HG03342 (cell line): ENCODE data around the gene NCOR1.

Experiments used
- ATAC-seq: cut with Tn5 transposase; IDR thresholded peaks from one replicate; pipeline ENCODE4 v1.9.1; 2021; ENCODE audit warnings: mild to moderate bottlenecking, moderate library complexity; ENCODE audit not compliant: unreplicated experiment

Gene NCOR1

DNA sequence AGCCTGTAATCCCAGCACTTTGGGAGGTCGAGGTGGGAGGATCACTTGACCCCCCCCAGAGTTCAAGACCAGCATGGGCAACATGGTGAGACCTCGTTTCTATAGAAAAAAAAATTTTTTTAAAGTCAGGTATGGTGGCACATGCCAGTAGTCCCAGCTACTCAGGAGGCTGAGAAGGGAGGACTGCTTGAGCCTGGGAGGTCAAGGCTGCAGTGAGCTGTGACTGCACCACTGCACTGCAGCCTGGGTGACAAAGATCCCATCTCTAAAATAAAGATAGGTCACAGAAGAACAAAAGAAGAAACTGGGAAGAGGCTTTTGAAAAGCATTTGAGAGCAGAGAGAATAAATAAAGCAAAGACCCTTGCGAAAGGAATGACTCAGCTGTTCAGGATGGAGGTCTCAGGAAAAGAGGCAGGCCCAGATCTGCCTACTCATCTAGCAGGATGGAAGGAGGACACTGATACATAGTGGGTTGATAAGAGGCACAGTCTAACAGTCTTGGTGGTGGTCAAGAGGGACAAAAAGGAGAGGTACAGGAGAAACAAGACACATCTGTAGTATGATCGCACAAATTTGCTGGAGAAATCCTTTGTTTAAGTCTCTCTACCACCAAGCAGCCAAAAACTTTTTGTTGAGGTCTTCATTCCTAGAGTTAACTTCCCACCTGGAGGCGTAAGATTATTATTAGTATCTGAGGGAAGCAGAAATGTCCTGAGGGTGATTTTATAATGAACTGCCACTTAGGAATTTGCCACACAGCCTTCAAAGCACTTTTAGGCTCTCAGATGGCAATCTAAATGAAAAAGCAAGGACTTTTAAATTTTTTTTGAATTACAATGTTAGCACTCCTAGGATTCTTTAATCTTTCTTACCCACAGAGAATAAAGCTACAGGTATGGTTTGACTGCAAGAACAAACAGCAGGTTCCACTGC, 233.4 kb downstream of the NCOR1 start:
- peak; percentile 13 for ATAC-seq

DNA sequence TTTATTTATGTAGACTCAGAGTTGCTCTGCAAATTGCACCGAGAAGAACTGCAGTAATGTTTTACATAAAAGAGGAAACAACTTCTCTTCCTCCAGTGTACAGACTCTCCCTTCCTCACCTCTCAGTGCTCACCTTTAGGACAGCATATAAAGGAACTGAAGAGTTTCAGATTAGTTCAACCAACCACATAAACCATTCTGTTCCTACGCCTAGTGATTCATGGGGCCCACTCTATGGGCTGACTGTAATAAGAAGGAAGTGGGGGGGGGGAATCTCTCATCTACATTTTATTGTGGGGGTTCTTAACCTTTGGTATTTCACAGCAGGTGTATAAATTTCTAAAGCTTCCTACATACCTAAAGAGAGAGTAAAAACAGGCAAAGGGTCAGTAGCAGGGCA, 234.1 kb downstream of the NCOR1 start:
- ATAC-seq, result peak; percentile 86
